Brain microvascular endothelial cell (primary cell): ENCODE results near the gene WDR82.

Source experiments
- DNase-seq: peaks from one replicate; pipeline ENCODE4 v3.0.0-alpha.2; 2020
- H3K27ac ChIP-seq: fragments of 250-450 bp; sonication (Bioruptor Pico); 2 replicates; pipeline ENCODE4 v1.5.1; 2020; ENCODE audit warnings: mild to moderate bottlenecking, moderate library complexity
- H3K27me3 ChIP-seq: fragments of 250-450 bp; sonication (Bioruptor Pico); replicated peaks from 2 replicates; pipeline ENCODE4 v1.5.1; 2020; ENCODE audit warnings: mild to moderate bottlenecking
- H3K36me3 ChIP-seq: fragments of 250-450 bp; sonication (Bioruptor Pico); replicated peaks from 2 replicates; pipeline ENCODE4 v1.5.1; 2020; ENCODE audit warnings: mild to moderate bottlenecking
- H3K4me3 ChIP-seq: 2 replicates; pipeline ENCODE4 v1.5.1; 2011; ENCODE audit warnings: low read depth, mild to moderate bottlenecking, control low read depth, low read length, moderate library complexity
- in situ Hi-C: cut with HindIII; loops from 2 replicates; pipeline ENCODE4 v1.10.0; 2017; ENCODE audit warnings: low sequenced_read_pairs, low pct_ligation_motif_present
- TF ChIP-seq, protein P1 (sequence below): IDR thresholded peaks from 2 replicates; pipeline ENCODE4 v1.5.1; 2011; ENCODE audit warnings: low read depth, mild to moderate bottlenecking, moderate library complexity, low read length, control low read depth, inconsistent platforms; ENCODE audit errors: missing control alignments

The WDR82 gene, protein sequence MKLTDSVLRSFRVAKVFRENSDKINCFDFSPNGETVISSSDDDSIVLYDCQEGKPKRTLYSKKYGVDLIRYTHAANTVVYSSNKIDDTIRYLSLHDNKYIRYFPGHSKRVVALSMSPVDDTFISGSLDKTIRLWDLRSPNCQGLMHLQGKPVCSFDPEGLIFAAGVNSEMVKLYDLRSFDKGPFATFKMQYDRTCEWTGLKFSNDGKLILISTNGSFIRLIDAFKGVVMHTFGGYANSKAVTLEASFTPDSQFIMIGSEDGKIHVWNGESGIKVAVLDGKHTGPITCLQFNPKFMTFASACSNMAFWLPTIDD

DNA sequence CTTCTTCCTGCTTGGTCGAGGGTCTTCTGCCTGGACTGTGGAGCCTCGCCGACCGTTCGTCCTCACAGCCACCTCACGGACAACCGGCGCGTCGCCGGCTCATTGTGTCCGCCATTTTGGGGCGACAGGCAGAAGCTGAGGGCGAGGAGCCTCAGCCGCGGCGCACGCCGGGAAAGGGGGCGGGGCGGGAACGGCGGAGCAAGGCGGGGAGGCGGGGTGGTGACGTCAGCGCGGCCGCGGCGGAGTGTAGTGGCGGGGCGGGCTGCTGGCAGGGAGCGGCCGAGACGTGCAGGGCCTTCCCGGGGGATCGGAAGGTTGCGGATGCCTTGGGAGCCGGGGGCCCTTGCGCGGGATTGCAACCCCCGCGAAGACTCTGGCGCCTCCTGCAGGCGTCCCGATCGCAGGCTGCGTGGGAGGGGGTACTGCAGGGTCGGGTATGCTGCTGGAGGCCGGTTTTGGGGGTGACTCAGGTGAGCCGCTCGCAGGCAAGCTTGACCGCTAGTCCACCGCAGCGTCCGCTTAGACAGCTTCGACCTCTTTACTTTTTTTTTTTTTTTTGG lies at the start of gene WDR82:
TSS of gene WDR82 (minus strand) at position 140 of the 560 bp plus-strand sequence. CDS start 288 bp downstream, outside the sequence.
- TF ChIP-seq, protein P1, sequence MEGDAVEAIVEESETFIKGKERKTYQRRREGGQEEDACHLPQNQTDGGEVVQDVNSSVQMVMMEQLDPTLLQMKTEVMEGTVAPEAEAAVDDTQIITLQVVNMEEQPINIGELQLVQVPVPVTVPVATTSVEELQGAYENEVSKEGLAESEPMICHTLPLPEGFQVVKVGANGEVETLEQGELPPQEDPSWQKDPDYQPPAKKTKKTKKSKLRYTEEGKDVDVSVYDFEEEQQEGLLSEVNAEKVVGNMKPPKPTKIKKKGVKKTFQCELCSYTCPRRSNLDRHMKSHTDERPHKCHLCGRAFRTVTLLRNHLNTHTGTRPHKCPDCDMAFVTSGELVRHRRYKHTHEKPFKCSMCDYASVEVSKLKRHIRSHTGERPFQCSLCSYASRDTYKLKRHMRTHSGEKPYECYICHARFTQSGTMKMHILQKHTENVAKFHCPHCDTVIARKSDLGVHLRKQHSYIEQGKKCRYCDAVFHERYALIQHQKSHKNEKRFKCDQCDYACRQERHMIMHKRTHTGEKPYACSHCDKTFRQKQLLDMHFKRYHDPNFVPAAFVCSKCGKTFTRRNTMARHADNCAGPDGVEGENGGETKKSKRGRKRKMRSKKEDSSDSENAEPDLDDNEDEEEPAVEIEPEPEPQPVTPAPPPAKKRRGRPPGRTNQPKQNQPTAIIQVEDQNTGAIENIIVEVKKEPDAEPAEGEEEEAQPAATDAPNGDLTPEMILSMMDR: peak; percentile 68
- no peaks in the 10 kb centered on the region for H3K36me3 ChIP-seq
- peak within 1 kb of the TSS; percentile 95 for H3K27ac ChIP-seq
- peak within 1 kb of the TSS; percentile 97 for H3K4me3 ChIP-seq
- in situ Hi-C loops: no loop called here
- peak; percentile 91 for DNase-seq
- no peaks in the 10 kb centered on the region for H3K27me3 ChIP-seq

DNA sequence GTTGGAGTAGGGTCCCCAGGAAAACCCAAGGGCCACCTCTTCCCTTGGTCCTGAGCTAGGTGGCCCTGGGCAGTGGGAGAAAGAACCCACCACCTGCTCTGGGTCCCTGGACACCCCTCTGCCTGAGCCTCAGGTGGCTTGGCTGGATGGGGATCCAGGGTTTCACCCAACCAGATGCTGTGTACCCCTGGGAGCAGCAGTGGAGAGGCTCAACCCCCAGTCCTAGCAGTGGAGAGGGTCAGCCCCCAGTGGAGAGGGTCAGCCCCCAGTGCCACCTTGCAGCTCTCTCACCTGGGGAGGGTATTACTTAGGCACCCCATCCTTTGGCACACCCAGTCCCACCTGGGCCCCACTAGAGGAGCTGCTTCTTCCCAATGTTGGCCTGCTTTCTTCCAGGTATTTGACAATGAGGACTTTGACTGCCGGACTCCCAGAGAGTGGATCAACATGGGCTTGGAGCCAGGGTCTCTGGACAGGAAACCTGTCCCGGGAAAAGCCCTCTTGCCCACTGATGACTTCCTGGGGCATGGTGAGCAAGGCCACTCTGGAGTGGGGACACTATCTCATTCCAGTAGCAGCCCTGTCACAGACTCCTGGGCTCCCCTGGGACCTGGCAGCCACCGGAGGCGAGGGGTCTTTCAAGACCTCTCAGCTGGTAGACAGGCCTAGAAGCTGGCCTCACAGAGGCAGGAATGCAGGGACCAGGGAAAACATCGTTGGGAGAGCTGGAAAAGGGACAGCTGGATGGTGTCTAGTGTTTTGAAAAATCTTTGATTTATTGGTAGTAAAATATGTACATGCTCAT lies 49.2 kb upstream of the WDR82 start:
- in situ Hi-C loops: no loop called here
- no peak overlapping the region for H3K4me3 ChIP-seq
- H3K27ac ChIP-seq: no peak overlapping the region
- H3K27me3 ChIP-seq: no peaks in the 10 kb centered on the region
- no peaks in the 10 kb centered on the region for H3K36me3 ChIP-seq
- no peak for DNase-seq
- TF ChIP-seq, protein P1: no peak

DNA sequence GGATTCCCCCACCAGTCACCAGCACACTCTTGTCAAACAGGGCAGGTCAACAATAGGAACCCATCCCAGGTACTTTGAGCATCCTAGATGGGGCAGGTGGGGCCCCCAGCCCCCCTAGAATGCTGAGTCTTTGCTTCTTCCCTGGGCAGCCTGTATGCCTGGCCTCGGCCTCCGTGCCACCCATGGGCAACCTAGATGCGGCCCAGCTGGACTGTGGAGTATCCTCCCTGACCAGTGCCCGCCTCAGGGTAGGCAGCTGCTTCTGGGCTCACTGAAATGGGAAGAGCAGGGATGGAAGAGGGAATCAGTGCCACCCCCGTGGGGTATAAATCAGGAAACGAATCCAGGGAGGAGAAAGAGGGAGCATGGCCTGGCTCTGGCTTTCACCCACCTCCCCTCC lies 48.5 kb upstream of the WDR82 start:
- no peak for DNase-seq
- in situ Hi-C loops: no loop called here
- no peaks in the 10 kb centered on the region for H3K36me3 ChIP-seq
- no peak overlapping the region for H3K27ac ChIP-seq
- TF ChIP-seq, protein P1: no peak
- H3K4me3 ChIP-seq: no peak overlapping the region
- H3K27me3 ChIP-seq: no peaks in the 10 kb centered on the region

DNA sequence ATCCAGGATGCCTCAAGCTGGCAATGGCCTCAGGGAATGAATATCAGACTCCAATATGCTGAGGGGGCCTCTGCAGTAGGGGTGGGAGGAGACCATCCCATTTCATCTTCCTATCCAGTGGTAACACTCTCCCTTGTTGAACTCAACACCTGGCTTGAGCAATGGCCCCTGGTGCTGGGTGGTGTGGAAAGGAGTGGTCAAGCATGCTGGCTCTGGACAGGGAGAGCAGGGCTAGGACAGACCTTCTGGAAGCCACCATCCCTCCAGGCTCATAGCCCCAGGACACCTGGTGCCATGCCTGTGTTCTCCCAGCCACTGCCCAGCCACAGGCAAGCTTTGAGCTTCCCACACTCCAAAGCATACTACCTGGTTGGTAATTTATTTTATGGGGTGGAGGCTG lies 47.2 kb upstream of the WDR82 start:
- H3K27me3 ChIP-seq: no peaks in the 10 kb centered on the region
- in situ Hi-C loops: no loop called here
- TF ChIP-seq, protein P1: no peak
- no peak for DNase-seq
- H3K36me3 ChIP-seq: no peaks in the 10 kb centered on the region
- no peak overlapping the region for H3K4me3 ChIP-seq
- no peak overlapping the region for H3K27ac ChIP-seq

DNA sequence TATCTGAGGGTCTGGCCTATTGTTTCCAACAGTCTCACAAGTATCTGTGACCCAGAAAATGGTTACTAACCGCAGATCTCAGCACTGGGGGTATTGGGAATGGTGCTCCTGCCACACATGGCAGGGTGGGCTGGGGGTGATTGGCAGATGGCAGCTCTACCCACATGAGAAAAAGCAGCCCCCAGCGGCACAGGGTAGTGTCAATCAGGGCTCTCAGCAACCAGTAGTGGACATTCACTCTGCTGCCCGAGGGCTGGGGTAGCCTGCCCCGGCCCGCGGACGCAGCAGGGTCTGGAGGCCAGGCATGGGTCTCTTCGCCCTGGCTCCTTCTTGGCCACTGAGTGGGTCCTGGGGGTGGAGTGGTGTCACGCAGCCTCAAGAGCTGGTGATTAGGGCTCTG lies 46.2 kb upstream of the WDR82 start:
- no peak overlapping the region for H3K27ac ChIP-seq
- TF ChIP-seq, protein P1: no peak
- no peaks in the 10 kb centered on the region for H3K27me3 ChIP-seq
- H3K36me3 ChIP-seq: no peaks in the 10 kb centered on the region
- in situ Hi-C loops: no loop called here
- no peak overlapping the region for H3K4me3 ChIP-seq
- DNase-seq: no peak
